HepG2 (cell line): ENCODE data around the gene PRKCZ. TPM values are rescaled to one million over a fixed set of nuclear protein-coding genes. Genes with fewer than 3 reads are reported as not detected.

Experiments used
- ATAC-seq: fragments of 200-7000 bp; cut with Tn5 transposase; 3 replicates; pipeline ENCODE4 v1.9.1; 2020; ENCODE audit warnings: mild to moderate bottlenecking, moderate library complexity
- BruUV-seq: library from RNA; stranded (reverse); fragments of 400-500 nt; replicated peaks from 2 replicates; lab custom pipeline; 2021; lab: Mats Ljungman, UMichigan
- CTCF ChIA-PET: fragments of 300-600 bp; formaldehyde crosslinking; extraction: SDS; loops from one replicate; lab custom pipeline; 2021; ENCODE audit warnings: low total read pairs, inconsistent platforms, low intra/inter-chr PET ratio; lab: Yijun Ruan, JAX
- POLR2A ChIA-PET: fragments of 350-600 bp; sonication (Branson Sonifier 250); formaldehyde crosslinking; loops from one replicate; lab custom pipeline; 2020; ENCODE audit warnings: antibody characterized with exemption, inconsistent platforms; lab: Yijun Ruan, JAX
- DNase-seq: peaks from one replicate; pipeline ENCODE4 v3.0.0-alpha.2; 2015; ENCODE audit warnings: low spot score
- FAIRE-seq: peaks from 3 replicates; lab custom pipeline; 2011; peaks lifted over from hg19 to GRCh38; lab: Jason Lieb, UNC
- H2AFZ ChIP-seq: one replicate; pipeline ENCODE4 v1.6.1; 2011; ENCODE audit warnings: low read length, inconsistent platforms
- H3K27ac ChIP-seq: fragments of 300-600 bp; 3 replicates; pipeline ENCODE4 v1.8.0; 2011; ENCODE audit warnings: mixed run types, mild to moderate bottlenecking, mixed read lengths, low read length, inconsistent platforms; ENCODE audit not compliant: insufficient read depth; ENCODE audit errors: extremely low read length
- H3K27me3 ChIP-seq, 2 experiments: fragments of 200-600 bp in 1 of 2; 2 replicates in 1 of 2; 3 replicates in 1 of 2; pipeline versions ENCODE4 v1.6.0 to v1.8.0; 2011; ENCODE audit warnings: low read length in 2 of 2, mild to moderate bottlenecking in 2 of 2, moderate library complexity in 2 of 2, inconsistent platforms in 1 of 2; ENCODE audit not compliant: insufficient read depth in 2 of 2, control insufficient read depth in 1 of 2
- H3K36me3 ChIP-seq, 2 experiments: fragments of 200-600 bp in 1 of 2; replicated peaks in 1 of 2; 2 replicates in 1 of 2; 3 replicates in 1 of 2; pipeline versions ENCODE4 v1.5.1 to v1.8.0; 2011; ENCODE audit warnings: low read length in 2 of 2, inconsistent platforms in 1 of 2; ENCODE audit not compliant: insufficient read depth in 2 of 2, control insufficient read depth in 1 of 2
- H3K4me1 ChIP-seq: 2 replicates; pipeline ENCODE4 v1.5.1; 2012; ENCODE audit warnings: low read length, inconsistent platforms; ENCODE audit not compliant: insufficient read depth
- H3K4me2 ChIP-seq: 2 replicates; pipeline ENCODE4 v1.6.0; 2011; ENCODE audit warnings: low read depth, low read length, inconsistent platforms
- H3K4me3 ChIP-seq, 3 experiments: fragments of 200-600 bp in 1 of 3; sonication (generic), shearing (Covaris generic) in 1 of 3; replicated peaks in 1 of 3; 2 replicates each; pipeline ENCODE4 v1.5.1; 2011 to 2016; ENCODE audit warnings: low read length in 3 of 3, inconsistent platforms in 2 of 3, low read depth in 2 of 3, mild to moderate bottlenecking in 2 of 3, control low read depth in 1 of 3, mixed read lengths in 1 of 3; ENCODE audit not compliant: insufficient read depth in 1 of 3
- H3K79me2 ChIP-seq: one replicate; pipeline ENCODE4 v1.6.1; 2011; ENCODE audit warnings: low read length, inconsistent platforms; ENCODE audit not compliant: insufficient read depth
- H3K9ac ChIP-seq: 2 replicates; pipeline ENCODE4 v1.6.0; 2011; ENCODE audit warnings: mild to moderate bottlenecking, low read depth, low read length, inconsistent platforms; ENCODE audit not compliant: insufficient read depth
- H3K9me3 ChIP-seq: 2 replicates; pipeline ENCODE4 v1.5.1; 2012; ENCODE audit warnings: mild to moderate bottlenecking, low read length
- H4K20me1 ChIP-seq: 2 replicates; pipeline ENCODE4 v1.6.0; 2011; ENCODE audit warnings: inconsistent platforms, mild to moderate bottlenecking, low read length, moderate library complexity; ENCODE audit not compliant: insufficient read depth
- GATAD2A ChIP-seq: IDR thresholded peaks from 2 replicates; pipeline ENCODE4 v1.6.1; 2016
- SNAPC2 ChIP-seq: sonication (generic); formaldehyde crosslinking; IDR thresholded peaks from 2 replicates; pipeline ENCODE4 v1.8.1; 2022; ENCODE audit warnings: mild to moderate bottlenecking, missing genetic modification reagents
- SSRP1 ChIP-seq: IDR thresholded peaks from 2 replicates; pipeline ENCODE4 v1.6.1; 2016; ENCODE audit warnings: control low read depth
- TARDBP ChIP-seq: sonication (generic); formaldehyde crosslinking; IDR thresholded peaks from 2 replicates; pipeline ENCODE4 v1.8.0; 2022; ENCODE audit warnings: mild to moderate bottlenecking, missing genetic modification reagents
- TGIF2 ChIP-seq: IDR thresholded peaks from 2 replicates; pipeline ENCODE4 v1.6.1; 2016; ENCODE audit warnings: control low read depth, missing compliant biosample characterization
- ZBTB3 ChIP-seq: sonication (generic); formaldehyde crosslinking; IDR thresholded peaks from 2 replicates; pipeline ENCODE4 v1.4.0; 2020; ENCODE audit warnings: low read depth, mild to moderate bottlenecking, moderate library complexity, missing genetic modification reagents, borderline replicate concordance
- ZFP36L2 ChIP-seq: sonication (generic); formaldehyde crosslinking; IDR thresholded peaks from 2 replicates; pipeline ENCODE4 v1.4.0; 2020; ENCODE audit warnings: missing genetic modification reagents
- ZNF383 ChIP-seq: sonication (generic); formaldehyde crosslinking; IDR thresholded peaks from 2 replicates; pipeline ENCODE4 v1.4.0; 2020; ENCODE audit warnings: missing genetic modification reagents, mild to moderate bottlenecking, borderline replicate concordance
- ZNF451 ChIP-seq: sonication (generic); formaldehyde crosslinking; IDR thresholded peaks from 2 replicates; pipeline ENCODE4 v1.5.0; 2020; ENCODE audit warnings: mild to moderate bottlenecking, missing genetic modification reagents
- ZNF570 ChIP-seq: sonication (generic); formaldehyde crosslinking; IDR thresholded peaks from 2 replicates; pipeline ENCODE4 v1.4.0; 2020; ENCODE audit warnings: mild to moderate bottlenecking, missing genetic modification reagents, borderline replicate concordance
- ZNF629 ChIP-seq: sonication (generic); formaldehyde crosslinking; conservative IDR thresholded peaks from 2 replicates; pipeline ENCODE4 v1.5.0; 2020; ENCODE audit warnings: missing genetic modification reagents
- ZNF746 ChIP-seq: sonication (generic); formaldehyde crosslinking; IDR thresholded peaks from 2 replicates; pipeline ENCODE4 v1.8.0; 2022; ENCODE audit warnings: mild to moderate bottlenecking, missing genetic modification reagents
- ZNF777 ChIP-seq: sonication (generic); formaldehyde crosslinking; IDR thresholded peaks from 2 replicates; pipeline ENCODE4 v1.4.0; 2020; ENCODE audit warnings: missing genetic modification reagents
- WGBS: methylation state at CpG from one replicate; pipeline ENCODE4 v1.1.6; 2017; ENCODE audit warnings: low lambda C conversion rate; 5-methylcytosine and 5-hydroxymethylcytosine counted together
- in situ Hi-C: cut with HindIII; loops from 2 replicates; pipeline ENCODE4 v1.10.0; 2017; ENCODE audit warnings: low pct_unique_long_range_greater_than_20kb; ENCODE audit not compliant: extremely low pct_ligation_motif_present
- intact Hi-C: fragments of 100-400 bp; cut with micrococcal nuclease; formaldehyde crosslinking; loops from one replicate; pipeline ENCODE4 v1.10.0; 2022; ENCODE audit not compliant: unreplicated experiment
- polyA plus RNA-seq, 8 experiments: library from polyadenylated mRNA; depleted of rRNA in 3 of 8; stranded (reverse) in 7 of 8; unstranded in 1 of 8; fragments of >200 nt; fragmentation: Illumina TruSeq in 4 of 8; extraction: Trizol in 4 of 8; gene quantifications; 2 replicates each; pipeline versions ENCODE4 v1.2.1 to v1.2.3, GENCODE V29; 2011 to 2016; ENCODE audit warnings: low read depth in 4 of 8, missing spikeins in 1 of 8, mixed read lengths in 1 of 8; ENCODE audit not compliant: insufficient read depth in 1 of 8
- total RNA-seq, 5 experiments: library from RNA; depleted of rRNA; stranded (reverse); fragments of >200 nt; fragmentation: Illumina TruSeq; extraction: Trizol; gene quantifications; 2 replicates each; pipeline ENCODE4 v1.2.3, GENCODE V29; 2016; ENCODE audit warnings: low read depth in 1 of 5
- TF ChIP-seq, protein P1 (sequence below): sonication (generic); formaldehyde crosslinking; IDR thresholded peaks from 2 replicates; pipeline ENCODE4 v1.8.0; 2022; ENCODE audit warnings: missing genetic modification reagents, mild to moderate bottlenecking, moderate library complexity, borderline replicate concordance

Gene PRKCZ
- total and polyA plus RNA-seq, 2 of the 13 experiments (the other 11 are each of a cell fraction or from before 2014, with no cell fraction given) = 34.7 to 85.2 TPM

GRCh38 chr1:2130156-2130555, 79.9 kb downstream of the PRKCZ start (continued):
- TF ChIP-seq, protein P1, sequence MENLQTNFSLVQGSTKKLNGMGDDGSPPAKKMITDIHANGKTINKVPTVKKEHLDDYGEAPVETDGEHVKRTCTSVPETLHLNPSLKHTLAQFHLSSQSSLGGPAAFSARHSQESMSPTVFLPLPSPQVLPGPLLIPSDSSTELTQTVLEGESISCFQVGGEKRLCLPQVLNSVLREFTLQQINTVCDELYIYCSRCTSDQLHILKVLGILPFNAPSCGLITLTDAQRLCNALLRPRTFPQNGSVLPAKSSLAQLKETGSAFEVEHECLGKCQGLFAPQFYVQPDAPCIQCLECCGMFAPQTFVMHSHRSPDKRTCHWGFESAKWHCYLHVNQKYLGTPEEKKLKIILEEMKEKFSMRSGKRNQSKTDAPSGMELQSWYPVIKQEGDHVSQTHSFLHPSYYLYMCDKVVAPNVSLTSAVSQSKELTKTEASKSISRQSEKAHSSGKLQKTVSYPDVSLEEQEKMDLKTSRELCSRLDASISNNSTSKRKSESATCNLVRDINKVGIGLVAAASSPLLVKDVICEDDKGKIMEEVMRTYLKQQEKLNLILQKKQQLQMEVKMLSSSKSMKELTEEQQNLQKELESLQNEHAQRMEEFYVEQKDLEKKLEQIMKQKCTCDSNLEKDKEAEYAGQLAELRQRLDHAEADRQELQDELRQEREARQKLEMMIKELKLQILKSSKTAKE (CRISPR knock-in tag) = no peak
- no peak for TF ChIP-seq SNAPC2 (CRISPR knock-in tag)

GRCh38 chr1:2130871-2131289, 80.7 kb downstream of the PRKCZ start:
- FAIRE-seq = no peak
- no TSS peak for BruUV-seq

More at GRCh38 chr1:2130871-2131289, 80.7 kb downstream of the PRKCZ start:
- Histone ChIP-seq H3K4me3 (no peak overlapping the region), H3K79me2 (peaks cover 8% of the 10 kb centered on the region), H3K9me3 (no peaks in the 10 kb centered on the region), H3K4me1 (peaks cover 38% of the 10 kb centered on the region), H3K9ac (no peak overlapping the region), H4K20me1 (no peaks in the 10 kb centered on the region)
- no peak for ATAC-seq
- POLR2A ChIA-PET = no interaction called here
- in situ Hi-C loops = no loop called here
- TF ChIP-seq TGIF2 (CRISPR knock-in tag) (no peak), GATAD2A (CRISPR knock-in tag) (no peak), ZBTB3 (CRISPR knock-in tag) (no peak), ZNF746 (CRISPR knock-in tag) (no peak), ZNF451 (CRISPR knock-in tag) (no peak), SSRP1 (no peak), TARDBP (CRISPR knock-in tag) (no peak), ZFP36L2 (CRISPR knock-in tag) (no peak), ZNF777 (CRISPR knock-in tag) (no peak), ZNF383 (no peak), ZNF570 (CRISPR knock-in tag) (no peak), ZNF629 (CRISPR knock-in tag) (no peak)
- TF ChIP-seq, all 625 proteins: peak for 0
- DNase-seq = no peak
- CTCF ChIA-PET = no interaction called here
- Histone ChIP-seq H2AFZ (no peak overlapping the region), H3K4me2 (no peak overlapping the region), H3K27me3 (no peaks in the 10 kb centered on the region), H3K36me3 (no peaks in the 10 kb centered on the region), H3K27ac (no peak overlapping the region)
- WGBS = 93% methylated on average over 15 of the region's 15 CpGs
- intact Hi-C loops = no loop called here
